ENCODE data around the gene MISP3. TPM values are rescaled to one million over a fixed set of nuclear protein-coding genes. Genes with fewer than 3 reads are reported as not detected.

Gene MISP3
- total and polyA plus RNA-seq, 9 of the 15 experiments (the other 6 are each of a cell fraction or from before 2014, with no cell fraction given): 0.25 to 5.6 (median 1.6) TPM

GRCh38 chr19:14073261-14073924, 807 bp downstream of the MISP3 start (continued):
- TF ChIP-seq MBD1 (CRISPR knock-in tag; IDR thresholded peaks at IDR 0.05) (no peak), ARID3A (IDR thresholded peaks at IDR 0.05; ENCODE audit: borderline replicate concordance, low read depth, low read length) (no peak), NFATC3 (IDR thresholded peaks at IDR 0.05) (no peak), CREB3L1 (IDR thresholded peaks at IDR 0.05; ENCODE audit: borderline replicate concordance, low read depth) (no peak), ZNF140 (CRISPR knock-in tag; IDR thresholded peaks at IDR 0.05) (no peak), MYC (IDR thresholded peaks at IDR 0.05; ENCODE audit: low read depth, low read length) (peak; percentile 56), MYC (CRISPR knock-in tag; IDR thresholded peaks at IDR 0.05; ENCODE audit: borderline replicate concordance, low read depth) (no peak), CREM (IDR thresholded peaks at IDR 0.05; ENCODE audit: low read depth) (peak; percentile 22; the same call in 1 of the 2 replicates), ERF (CRISPR knock-in tag; IDR thresholded peaks at IDR 0.05) (0 out of 2 replicates have a peak, but pooled peaks have one; percentile 57), BCOR (IDR thresholded peaks at IDR 0.05) (no peak), RB1 (IDR thresholded peaks at IDR 0.05; ENCODE audit: low read depth) (peak; percentile 98), ZFX (CRISPR knock-in tag; IDR thresholded peaks at IDR 0.05) (peak; percentile 70), NUFIP1 (IDR thresholded peaks at IDR 0.05; ENCODE audit: partially characterized antibody) (no peak), MAX (CRISPR knock-in tag; IDR thresholded peaks at IDR 0.05) (peak; percentile 42), POLR3A (IDR thresholded peaks at IDR 0.05; ENCODE audit: borderline replicate concordance, extremely low read depth, insufficient read depth, insufficient read length) (no peak), CLOCK (CRISPR knock-in tag; IDR thresholded peaks at IDR 0.05; ENCODE audit: borderline replicate concordance) (no peak), TSC22D4 (tag; IDR thresholded peaks at IDR 0.05) (no peak), GATAD2B (IDR thresholded peaks at IDR 0.05; ENCODE audit: borderline replicate concordance) (peak; percentile 98)
